ENCODE measurements around the gene MECP2.
A peak's percentile ranks its signal among the peaks of the same experiment; 100 is the strongest.

Gene MECP2

GRCh38 chrX:153984351-153985178 is 113.0 kb downstream of the MECP2 start:
- peak in 1 of 2 donors; percentile 38 for DNase-seq

GRCh38 chrX:153983321-153983801 is 114.2 kb downstream of the MECP2 start:
- DNase-seq, result no peak

- peak; percentile 50 to 60 for DNase-seq
These were observed 115.6 kb downstream of the MECP2 start for GRCh38 chrX:153981771-153982533.

- DNase-seq, result no peak
These were observed 116.3 kb downstream of the MECP2 start for GRCh38 chrX:153981231-153981630.

- DNase-seq, result peak in 1 of 2 donors; percentile 28
These were observed 117.1 kb downstream of the MECP2 start for GRCh38 chrX:153980394-153980793.

GRCh38 chrX:153974726-153975286 is 122.7 kb downstream of the MECP2 start:
- DNase-seq, result no peak

GRCh38 chrX:153974003-153974725 is 123.4 kb downstream of the MECP2 start:
- DNase-seq, result no peak

GRCh38 chrX:153973127-153974002 is 124.2 kb downstream of the MECP2 start:
- DNase-seq, result no peak

GRCh38 chrX:153972368-153973126 is 125.0 kb downstream of the MECP2 start, which contains the start of gene TMEM187:
TSS of gene TMEM187 (plus strand) at chrX:153972754. CDS start at chrX:153982063, 9,309 bp downstream.
- peak; percentile 86 for DNase-seq

Data from activated CD4-positive, alpha-beta T cell treated with anti-CD3 and anti-CD28 coated beads for 4 hours (primary cell).